ENCODE measurements around the gene MON1B. TPM values are rescaled to one million over a fixed set of nuclear protein-coding genes. Genes with fewer than 3 reads are reported as not detected.
"Not testable (repeated sequence)": the region's sequence is repeated elsewhere in the genome, so short reads cannot be mapped to it uniquely, and the experiment has no call there.

MON1B gene
- total RNA-seq, 1 donor from 2014 or later: 31.9 TPM

DNA sequence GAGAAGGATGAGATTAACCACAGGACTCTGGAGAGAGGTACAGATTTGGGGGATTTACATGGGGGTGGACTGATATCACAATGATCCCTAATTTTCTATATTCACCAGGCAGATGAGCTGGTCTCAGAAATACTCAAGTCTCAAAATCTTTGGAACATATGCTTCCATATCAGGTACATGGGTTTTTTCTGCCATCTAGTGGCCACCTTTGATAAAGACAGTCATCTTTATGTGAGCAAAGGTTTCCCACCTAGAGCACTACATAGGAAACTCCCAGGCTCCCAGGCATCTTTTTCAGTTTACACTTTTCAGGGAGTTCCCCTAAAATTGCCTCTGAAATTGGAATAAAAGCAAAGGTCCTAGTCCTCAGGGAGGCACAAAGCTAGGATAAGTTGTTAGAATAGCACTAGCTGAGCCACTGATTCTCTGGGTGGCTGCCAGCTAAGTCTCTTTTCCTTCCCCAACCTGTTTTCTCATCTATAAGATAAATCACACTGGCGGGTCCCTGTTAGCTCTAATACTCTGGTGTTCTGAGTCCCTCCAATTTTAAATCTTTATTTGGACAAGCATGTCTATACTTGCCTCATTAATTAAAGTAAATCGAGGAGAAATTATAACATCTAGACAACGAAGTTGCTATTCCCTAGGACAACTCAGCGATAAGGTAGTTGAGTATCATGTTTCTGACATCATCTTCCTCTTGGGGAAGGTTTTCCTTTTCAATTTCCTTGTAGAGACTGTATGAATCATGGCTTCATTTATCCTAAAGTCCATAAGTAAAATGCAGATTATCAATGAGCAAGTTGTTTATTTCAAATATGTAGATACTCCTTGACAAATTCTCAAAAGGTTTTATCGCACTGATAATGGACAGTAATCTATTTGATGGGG is 19.0 kb upstream of the MON1B start:
- H3K27ac ChIP-seq: no peak overlapping the region
- intact Hi-C loops (cut with DNase I): loop anchor here (2.0 kb wide), 1 partner anchor 1383 kb away; no protein-coding TSS in a partner anchor
- H3K4me3 ChIP-seq: no peak overlapping the region
- TF ChIP-seq, protein P1, sequence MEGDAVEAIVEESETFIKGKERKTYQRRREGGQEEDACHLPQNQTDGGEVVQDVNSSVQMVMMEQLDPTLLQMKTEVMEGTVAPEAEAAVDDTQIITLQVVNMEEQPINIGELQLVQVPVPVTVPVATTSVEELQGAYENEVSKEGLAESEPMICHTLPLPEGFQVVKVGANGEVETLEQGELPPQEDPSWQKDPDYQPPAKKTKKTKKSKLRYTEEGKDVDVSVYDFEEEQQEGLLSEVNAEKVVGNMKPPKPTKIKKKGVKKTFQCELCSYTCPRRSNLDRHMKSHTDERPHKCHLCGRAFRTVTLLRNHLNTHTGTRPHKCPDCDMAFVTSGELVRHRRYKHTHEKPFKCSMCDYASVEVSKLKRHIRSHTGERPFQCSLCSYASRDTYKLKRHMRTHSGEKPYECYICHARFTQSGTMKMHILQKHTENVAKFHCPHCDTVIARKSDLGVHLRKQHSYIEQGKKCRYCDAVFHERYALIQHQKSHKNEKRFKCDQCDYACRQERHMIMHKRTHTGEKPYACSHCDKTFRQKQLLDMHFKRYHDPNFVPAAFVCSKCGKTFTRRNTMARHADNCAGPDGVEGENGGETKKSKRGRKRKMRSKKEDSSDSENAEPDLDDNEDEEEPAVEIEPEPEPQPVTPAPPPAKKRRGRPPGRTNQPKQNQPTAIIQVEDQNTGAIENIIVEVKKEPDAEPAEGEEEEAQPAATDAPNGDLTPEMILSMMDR (IDR thresholded peaks at IDR 0.05): peak; percentile 52 to 63 (median 63)
- no peaks in the 10 kb centered on the region for H3K36me3 ChIP-seq
- H3K27me3 ChIP-seq: no peaks in the 10 kb centered on the region
- H3K4me1 ChIP-seq: no peaks in the 10 kb centered on the region
- DNase-seq (ENCODE audit: low spot score in 2 of 2): no peak
- no peaks in the 10 kb centered on the region for H3K9me3 ChIP-seq

DNA sequence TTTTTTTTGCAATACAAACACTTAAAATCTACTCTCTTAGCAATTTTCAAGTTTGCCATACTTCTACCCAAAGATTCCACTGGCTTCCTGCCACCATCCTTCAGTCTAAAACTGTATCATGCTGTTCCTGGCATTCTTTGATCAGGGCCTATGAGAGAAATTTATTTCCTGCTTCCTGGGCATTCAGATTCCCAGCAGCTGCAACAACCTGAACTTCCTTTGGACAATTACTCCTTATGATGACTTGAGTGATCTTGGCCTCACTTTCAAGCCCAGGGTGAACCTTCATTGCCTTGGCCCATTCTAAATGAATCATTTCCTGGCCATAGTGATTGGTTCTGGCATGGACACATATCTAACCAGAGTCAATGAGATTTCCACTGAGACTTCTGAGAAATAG is 18.0 kb upstream of the MON1B start:
- no peaks in the 10 kb centered on the region for H3K4me1 ChIP-seq
- H3K27me3 ChIP-seq: no peaks in the 10 kb centered on the region
- no peaks in the 10 kb centered on the region for H3K9me3 ChIP-seq
- DNase-seq (ENCODE audit: low spot score in 2 of 2): no peak
- no peak overlapping the region for H3K27ac ChIP-seq
- H3K36me3 ChIP-seq: no peaks in the 10 kb centered on the region
- no peak overlapping the region for H3K4me3 ChIP-seq
- intact Hi-C loops (cut with DNase I): no loop called here
- TF ChIP-seq, protein P1 (IDR thresholded peaks at IDR 0.05): no peak

DNA sequence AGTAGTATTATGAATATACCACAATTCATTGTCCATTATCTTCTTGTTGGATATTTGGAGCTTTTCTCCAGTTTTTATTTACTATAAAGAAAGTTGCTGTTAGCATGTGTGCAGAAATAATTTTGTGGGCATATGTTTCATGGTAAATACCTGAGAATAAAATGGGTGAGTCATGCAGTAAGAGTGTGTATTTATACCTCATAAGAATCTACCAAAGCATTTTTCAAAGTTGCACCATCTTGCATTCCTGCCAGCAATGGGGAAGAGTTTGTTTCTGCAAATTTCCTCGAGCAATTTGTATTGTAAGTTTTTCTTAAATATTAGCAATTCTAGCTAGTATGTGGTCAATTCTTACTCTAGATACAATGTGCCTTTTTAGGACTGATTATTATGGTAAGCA is 7.9 kb upstream of the MON1B start:
- no peak overlapping the region for H3K4me3 ChIP-seq
- DNase-seq (ENCODE audit: low spot score in 2 of 2): no peak
- H3K36me3 ChIP-seq: no peaks in the 10 kb centered on the region
- no peaks in the 10 kb centered on the region for H3K9me3 ChIP-seq
- H3K27ac ChIP-seq: no peak overlapping the region
- no peaks in the 10 kb centered on the region for H3K4me1 ChIP-seq
- intact Hi-C loops (cut with DNase I): no loop called here
- H3K27me3 ChIP-seq: no peaks in the 10 kb centered on the region
- TF ChIP-seq, protein P1 (IDR thresholded peaks at IDR 0.05): no peak

DNA sequence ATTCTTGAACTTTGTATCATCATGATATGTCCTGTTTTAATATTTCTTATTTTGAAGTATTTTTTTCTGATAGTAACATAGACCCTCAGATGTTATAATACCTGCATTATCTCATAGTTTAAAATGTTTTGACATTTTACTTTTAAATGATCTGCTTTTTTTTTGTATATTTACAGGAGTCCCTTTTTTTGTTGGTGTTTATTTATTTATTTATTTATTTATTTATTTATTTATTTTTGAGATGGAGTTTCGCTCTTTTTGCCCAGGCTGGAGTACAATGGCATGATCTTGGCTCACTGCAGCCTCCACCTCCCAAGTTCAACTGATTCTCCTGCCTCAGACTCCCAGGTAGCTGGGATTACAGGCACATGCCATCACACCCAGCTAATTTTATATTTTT is 4.7 kb upstream of the MON1B start:
- H3K9me3 ChIP-seq; H3K27ac ChIP-seq; H3K4me1 ChIP-seq; DNase-seq (ENCODE audit: low spot score in 2 of 2); H3K36me3 ChIP-seq; intact Hi-C loops (cut with DNase I); H3K27me3 ChIP-seq; H3K4me3 ChIP-seq: not testable (repeated sequence)

DNA sequence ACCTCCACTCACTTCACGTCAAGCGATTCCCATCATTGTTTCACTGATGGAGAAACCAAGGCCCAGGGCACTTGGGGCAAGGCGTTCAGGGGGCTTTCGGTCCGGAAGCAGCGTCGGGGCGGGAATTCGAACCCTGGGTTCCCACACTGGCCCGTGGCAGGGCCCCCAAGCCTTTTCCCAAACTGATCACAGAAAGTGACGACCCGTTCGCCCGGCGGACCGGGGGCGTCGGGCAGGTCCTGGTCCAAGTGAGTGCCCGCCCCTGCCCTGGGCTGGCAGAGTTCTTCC is 856 bp upstream of the MON1B start:
- intact Hi-C loops (cut with DNase I): loop anchor here (2.0 to 5.0 kb wide), 2 partner anchors 802 to 909 kb away; partner anchors contain the start of gene WWOX
- no peak for DNase-seq (ENCODE audit: low spot score in 2 of 2)
- Histone ChIP-seq H3K27me3 (no peaks in the 10 kb centered on the region), H3K9me3 (no peaks in the 10 kb centered on the region), H3K27ac (peak overlapping the region; percentile 93 to 95), H3K4me1 (peaks cover 0 to 11% of the 10 kb centered on the region in 2 donors), H3K4me3 (peak overlapping the region; percentile 63 to 72), H3K36me3 (peaks cover 7 to 21% of the 10 kb centered on the region in 2 donors)
- TF ChIP-seq, protein P1 (IDR thresholded peaks at IDR 0.05): no peak

DNA sequence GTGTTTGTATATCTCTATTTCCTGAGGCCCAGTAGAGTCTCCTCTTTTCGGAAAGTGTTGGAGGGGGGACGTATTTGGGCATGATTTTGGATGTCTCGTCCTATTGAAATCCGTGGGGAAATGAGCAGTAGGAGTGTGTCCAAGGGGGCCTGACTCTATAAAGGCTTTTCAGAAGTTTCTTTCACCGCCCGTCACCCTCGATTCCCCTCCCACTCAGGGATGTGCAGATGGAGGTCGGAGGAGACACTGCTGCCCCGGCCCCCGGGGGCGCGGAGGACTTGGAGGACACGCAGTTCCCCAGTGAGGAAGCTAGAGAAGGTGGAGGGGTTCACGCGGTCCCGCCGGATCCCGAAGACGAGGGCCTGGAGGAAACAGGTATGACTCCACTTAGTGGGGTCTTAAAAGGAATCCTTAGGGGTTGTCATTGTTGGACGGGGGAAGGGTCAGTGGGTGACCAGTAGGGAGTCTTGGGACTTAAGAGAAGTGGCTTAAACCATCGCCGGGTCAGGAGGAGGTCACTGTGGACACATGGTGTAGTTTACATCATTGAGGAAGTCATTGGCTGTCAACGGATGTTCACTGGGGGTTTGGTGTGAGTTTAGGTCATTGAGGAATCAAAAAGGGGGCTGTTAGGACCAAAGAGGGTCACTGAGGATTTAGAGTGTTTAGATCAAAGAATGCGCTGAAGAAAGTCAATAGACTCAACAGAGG is 424 bp downstream of the MON1B start:
- no peaks in the 10 kb centered on the region for H3K9me3 ChIP-seq
- H3K27me3 ChIP-seq: no peaks in the 10 kb centered on the region

More for the DNA sequence above, 424 bp downstream of the MON1B start:
- Histone ChIP-seq H3K36me3 (peaks cover 9 to 33% of the 10 kb centered on the region in 2 donors), H3K4me3 (peak overlapping the region; percentile 63 to 72), H3K4me1 (peaks cover 0 to 11% of the 10 kb centered on the region in 2 donors), H3K27ac (peak overlapping the region; percentile 93 to 95)
- intact Hi-C loops (cut with DNase I): loop anchor here (1.0 to 5.0 kb wide), 3 partner anchors 530 to 907 kb away; partner anchors contain the start of gene WWOX
- no peak for DNase-seq (ENCODE audit: low spot score in 2 of 2)
- TF ChIP-seq, protein P1 (IDR thresholded peaks at IDR 0.05): no peak

Measured in ascending aorta (tissue), 2 donors.